ENCODE results near the gene SLC17A9.
"Not testable (repeated sequence)": the region's sequence is repeated elsewhere in the genome, so short reads cannot be mapped to it uniquely, and the experiment has no call there.

SLC17A9 gene

DNA sequence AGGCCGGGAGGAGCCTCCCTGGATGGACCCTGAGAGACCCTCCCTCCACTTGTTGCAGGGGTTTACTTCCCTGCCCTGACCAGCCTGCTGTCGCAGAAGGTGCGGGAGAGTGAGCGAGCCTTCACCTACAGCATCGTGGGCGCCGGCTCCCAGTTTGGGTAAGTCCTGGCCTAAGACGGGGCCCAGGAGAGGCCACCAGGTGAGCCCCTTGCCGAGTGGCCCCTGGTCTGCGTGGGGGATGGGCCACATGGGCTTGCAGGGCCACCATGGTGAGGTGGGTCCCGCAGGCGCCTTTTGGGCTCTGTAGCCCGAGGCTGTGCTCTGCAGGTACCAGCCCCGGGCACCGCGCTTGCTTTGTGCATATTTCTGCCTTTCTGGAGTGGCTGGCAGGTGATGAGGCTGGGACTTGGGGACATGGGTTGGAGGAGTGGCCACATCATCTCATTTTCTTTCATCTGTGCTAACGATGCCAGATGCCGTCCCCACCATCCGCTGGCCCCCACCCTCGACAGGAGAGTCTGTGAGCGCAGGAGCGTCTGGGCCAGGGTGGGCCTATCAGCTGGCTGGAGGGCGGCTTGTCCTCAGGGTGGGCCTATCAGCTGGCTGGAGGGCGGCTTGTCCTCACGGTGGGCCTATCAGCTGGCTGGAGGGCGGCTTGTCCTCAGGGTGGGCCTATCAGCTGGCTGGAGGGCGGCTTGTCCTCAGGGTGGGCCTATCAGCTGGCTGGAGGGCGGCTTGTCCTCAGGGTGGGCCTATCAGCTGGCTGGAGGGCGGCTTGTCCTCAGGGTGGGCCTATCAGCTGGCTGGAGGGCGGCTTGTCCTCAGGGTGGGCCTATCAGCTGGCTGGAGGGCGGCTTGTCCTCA is 8.2 kb downstream of the SLC17A9 start:
- H3K36me3 Mint-ChIP-seq (ENCODE audit: low read depth): peaks cover 100% of the 10 kb centered on the region
- peaks cover 60% of the 10 kb centered on the region for H3K4me1 Mint-ChIP-seq (ENCODE audit: low read depth)
- H3K27me3 Mint-ChIP-seq; intact Hi-C loops (cut with micrococcal nuclease); H3K4me3 Mint-ChIP-seq; H3K27ac Mint-ChIP-seq; H3K9me3 Mint-ChIP-seq: not testable (repeated sequence)

DNA sequence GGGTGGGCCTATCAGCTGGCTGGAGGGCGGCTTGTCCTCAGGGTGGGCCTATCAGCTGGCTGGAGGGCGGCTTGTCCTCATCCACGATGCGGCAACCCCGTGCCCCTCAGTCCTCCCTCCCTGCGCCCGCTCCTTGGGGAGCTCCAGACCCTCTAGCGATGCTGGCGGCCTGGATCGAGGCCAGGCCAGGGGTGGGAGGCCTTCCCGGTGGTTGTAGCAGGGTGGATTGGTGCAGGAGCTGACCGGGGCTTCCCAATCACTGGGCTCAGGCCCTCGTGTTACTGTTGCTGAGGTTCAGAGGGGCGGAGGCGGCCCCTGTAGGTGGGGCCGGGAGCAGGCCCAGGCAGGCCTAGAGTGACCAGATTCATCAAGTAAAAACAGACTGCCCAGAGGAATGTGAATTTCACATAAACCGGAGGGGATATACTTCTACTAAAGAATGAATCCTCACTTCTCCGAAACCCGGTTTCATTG is 8.8 kb downstream of the SLC17A9 start:
- Mint-ChIP-seq H3K36me3 (ENCODE audit: low read depth) (peaks cover 99% of the 10 kb centered on the region), H3K9me3 (no peaks in the 10 kb centered on the region), H3K4me3 (no peak overlapping the region), H3K27ac (no peak overlapping the region), H3K27me3 (no peaks in the 10 kb centered on the region), H3K4me1 (ENCODE audit: low read depth) (peaks cover 54% of the 10 kb centered on the region)
- intact Hi-C loops (cut with micrococcal nuclease): no loop called here

DNA sequence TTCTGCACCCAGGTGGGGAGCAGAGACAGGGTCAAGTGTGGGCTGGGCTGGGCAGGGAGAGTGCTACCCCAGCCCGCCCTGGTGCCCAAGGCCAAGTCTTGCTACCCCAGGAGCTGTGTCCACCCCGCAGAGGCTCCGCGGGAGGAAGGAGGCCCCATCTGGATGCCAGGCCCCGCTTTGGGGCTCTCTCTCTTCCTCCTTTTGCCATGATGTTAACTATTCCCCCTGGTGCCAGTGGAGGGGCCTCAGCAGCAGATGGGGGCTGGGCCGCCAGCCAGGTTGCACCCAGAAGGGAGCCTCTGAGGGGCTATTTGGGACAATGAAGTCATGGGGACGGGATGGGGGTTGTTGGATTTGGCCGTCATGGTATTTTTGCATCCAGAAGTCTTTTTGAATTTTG is 9.3 kb downstream of the SLC17A9 start:
- H3K4me3 Mint-ChIP-seq: no peak overlapping the region
- no peak overlapping the region for H3K27ac Mint-ChIP-seq
- peaks cover 49% of the 10 kb centered on the region for H3K4me1 Mint-ChIP-seq (ENCODE audit: low read depth)
- H3K36me3 Mint-ChIP-seq (ENCODE audit: low read depth): peaks cover 99% of the 10 kb centered on the region
- intact Hi-C loops (cut with micrococcal nuclease): no loop called here
- H3K9me3 Mint-ChIP-seq: no peaks in the 10 kb centered on the region
- H3K27me3 Mint-ChIP-seq: no peaks in the 10 kb centered on the region

DNA sequence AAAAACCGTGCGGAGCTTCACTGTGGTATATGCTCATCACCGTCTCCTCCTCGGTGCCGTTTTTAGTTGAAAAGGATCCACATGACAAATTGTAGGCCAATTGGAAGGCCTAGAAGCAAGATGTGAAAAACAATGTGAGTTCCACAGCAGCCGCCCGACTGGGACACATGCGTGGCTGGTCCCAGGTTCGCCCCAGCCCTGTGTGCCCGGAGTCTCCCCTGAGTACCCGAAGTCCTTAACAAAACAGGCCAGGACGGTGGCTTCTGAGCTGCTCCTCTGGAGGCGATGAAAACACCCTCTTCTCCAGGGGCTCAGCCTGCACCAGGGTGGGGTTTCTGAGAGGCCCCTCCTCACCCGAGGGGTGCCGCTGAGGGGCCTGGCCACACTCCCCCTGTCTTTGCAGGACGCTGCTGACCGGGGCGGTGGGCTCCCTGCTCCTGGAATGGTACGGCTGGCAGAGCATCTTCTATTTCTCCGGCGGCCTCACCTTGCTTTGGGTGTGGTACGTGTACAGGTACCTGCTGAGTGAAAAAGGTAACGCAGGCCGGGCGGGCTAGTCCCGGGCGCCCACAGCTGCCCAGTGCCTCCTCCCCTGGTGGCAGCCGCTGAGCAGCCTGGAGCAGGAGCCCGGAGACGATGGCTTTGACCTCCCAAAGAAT is 9.8 kb downstream of the SLC17A9 start:
- Mint-ChIP-seq H3K9me3 (no peaks in the 10 kb centered on the region), H3K36me3 (ENCODE audit: low read depth) (peaks cover 94% of the 10 kb centered on the region), H3K27ac (no peak overlapping the region), H3K4me1 (ENCODE audit: low read depth) (peaks cover 44% of the 10 kb centered on the region), H3K27me3 (no peaks in the 10 kb centered on the region), H3K4me3 (no peak overlapping the region)
- intact Hi-C loops (cut with micrococcal nuclease): no loop called here

DNA sequence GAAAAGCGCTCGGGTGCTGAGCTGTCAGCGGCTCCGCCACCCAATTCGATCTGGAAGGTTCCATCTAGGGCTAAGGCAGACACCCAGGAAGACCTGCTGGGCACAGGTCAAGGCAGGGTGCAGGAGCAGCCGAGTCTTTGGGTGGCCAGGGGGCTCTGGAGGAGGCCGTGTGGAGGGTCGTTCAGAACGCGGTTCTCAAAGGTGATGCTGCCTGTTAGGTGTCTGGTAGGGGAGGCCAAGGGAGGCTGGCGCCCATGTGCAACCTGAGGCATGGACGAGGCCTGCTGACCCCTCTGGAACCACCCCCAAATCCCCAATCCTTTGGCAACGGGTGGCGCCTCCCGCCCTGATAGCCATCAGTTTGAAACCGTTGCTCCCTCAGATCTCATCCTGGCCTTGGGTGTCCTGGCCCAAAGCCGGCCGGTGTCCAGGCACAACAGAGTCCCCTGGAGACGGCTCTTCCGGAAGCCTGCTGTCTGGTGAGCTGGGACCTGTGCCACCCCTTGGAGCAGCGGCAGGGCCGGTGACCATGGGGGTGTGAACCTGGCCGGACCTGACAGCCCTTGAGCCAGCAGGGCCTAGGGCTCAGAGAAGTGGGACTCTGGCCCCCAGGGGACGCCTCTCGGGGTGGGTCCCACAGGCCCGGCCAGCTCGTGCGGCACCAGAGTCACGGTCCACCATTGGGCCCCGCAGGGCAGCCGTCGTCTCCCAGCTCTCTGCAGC is 10.5 kb downstream of the SLC17A9 start:
- H3K27me3 Mint-ChIP-seq: no peaks in the 10 kb centered on the region
- intact Hi-C loops (cut with micrococcal nuclease): no loop called here
- peaks cover 42% of the 10 kb centered on the region for H3K4me1 Mint-ChIP-seq (ENCODE audit: low read depth)
- no peak overlapping the region for H3K4me3 Mint-ChIP-seq
- no peaks in the 10 kb centered on the region for H3K9me3 Mint-ChIP-seq
- no peak overlapping the region for H3K27ac Mint-ChIP-seq
- peaks cover 92% of the 10 kb centered on the region for H3K36me3 Mint-ChIP-seq (ENCODE audit: low read depth)

DNA sequence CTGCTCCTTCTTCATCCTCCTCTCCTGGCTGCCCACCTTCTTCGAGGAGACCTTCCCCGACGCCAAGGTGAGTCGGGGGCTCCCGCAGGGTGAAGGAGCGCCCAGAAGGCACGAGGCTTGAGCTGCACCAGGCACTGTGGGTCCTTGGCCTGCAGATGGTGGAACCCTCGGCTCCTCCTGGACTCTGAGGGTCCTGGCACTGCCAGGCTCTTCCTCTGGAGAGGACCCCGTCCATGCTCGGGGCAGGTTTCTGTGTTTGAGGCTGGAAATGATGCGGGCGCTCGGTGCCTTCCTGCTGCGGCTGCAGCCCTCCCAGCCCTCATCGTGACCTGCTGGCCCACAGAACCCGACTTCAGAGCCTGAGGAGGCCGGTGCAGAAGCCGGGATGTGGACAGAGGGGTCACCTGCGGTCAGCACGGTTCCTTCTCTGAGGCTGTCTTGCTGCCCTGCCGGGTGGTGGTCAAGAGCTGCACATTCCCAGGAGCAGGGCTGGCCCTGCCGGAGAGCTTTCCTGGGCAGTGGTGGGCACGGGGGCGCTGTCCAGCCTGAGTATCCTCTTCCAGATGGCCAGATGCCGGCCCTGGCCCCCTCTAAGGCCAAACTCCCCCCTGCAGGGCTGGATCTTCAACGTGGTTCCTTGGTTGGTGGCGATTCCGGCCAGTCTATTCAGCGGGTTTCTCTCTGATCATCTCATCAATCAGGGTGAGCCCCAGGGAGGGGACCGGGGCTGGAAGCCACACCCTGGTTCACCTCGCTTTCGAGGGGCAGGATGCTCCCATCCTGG is 11.3 kb downstream of the SLC17A9 start:
- H3K4me1 Mint-ChIP-seq (ENCODE audit: low read depth): peaks cover 35% of the 10 kb centered on the region

DNA sequence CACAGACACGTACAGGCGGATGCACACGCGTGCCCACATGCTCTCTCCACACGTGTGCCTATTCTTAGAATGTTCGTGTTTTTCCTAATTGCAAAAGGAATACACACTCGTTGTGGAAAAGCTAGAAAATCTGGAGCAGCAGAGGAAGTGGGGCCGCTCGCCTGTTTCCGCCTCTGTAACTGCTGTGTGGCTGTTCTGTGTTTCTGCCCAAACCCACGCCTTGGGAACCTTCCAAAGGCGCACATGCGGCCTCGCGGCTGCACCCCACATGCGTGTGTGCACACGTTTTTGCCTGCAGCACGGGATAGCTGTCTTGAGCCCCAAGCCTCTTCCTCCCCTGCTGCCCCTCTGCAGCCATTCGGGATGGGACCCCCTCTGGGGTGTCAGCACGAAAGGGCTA is 12.2 kb downstream of the SLC17A9 start:
- H3K27me3 Mint-ChIP-seq: peaks cover 4% of the 10 kb centered on the region
- peaks cover 27% of the 10 kb centered on the region for H3K4me1 Mint-ChIP-seq (ENCODE audit: low read depth)
- H3K9me3 Mint-ChIP-seq: no peaks in the 10 kb centered on the region
- H3K4me3 Mint-ChIP-seq: no peak overlapping the region
- peaks cover 78% of the 10 kb centered on the region for H3K36me3 Mint-ChIP-seq (ENCODE audit: low read depth)
- H3K27ac Mint-ChIP-seq: no peak overlapping the region
- intact Hi-C loops (cut with micrococcal nuclease): no loop called here

More for the DNA sequence above, 11.3 kb downstream of the SLC17A9 start:
- Mint-ChIP-seq H3K27ac (no peak overlapping the region), H3K4me3 (no peak overlapping the region), H3K36me3 (ENCODE audit: low read depth) (peaks cover 87% of the 10 kb centered on the region), H3K9me3 (no peaks in the 10 kb centered on the region), H3K27me3 (no peaks in the 10 kb centered on the region)
- intact Hi-C loops (cut with micrococcal nuclease): no loop called here

DNA sequence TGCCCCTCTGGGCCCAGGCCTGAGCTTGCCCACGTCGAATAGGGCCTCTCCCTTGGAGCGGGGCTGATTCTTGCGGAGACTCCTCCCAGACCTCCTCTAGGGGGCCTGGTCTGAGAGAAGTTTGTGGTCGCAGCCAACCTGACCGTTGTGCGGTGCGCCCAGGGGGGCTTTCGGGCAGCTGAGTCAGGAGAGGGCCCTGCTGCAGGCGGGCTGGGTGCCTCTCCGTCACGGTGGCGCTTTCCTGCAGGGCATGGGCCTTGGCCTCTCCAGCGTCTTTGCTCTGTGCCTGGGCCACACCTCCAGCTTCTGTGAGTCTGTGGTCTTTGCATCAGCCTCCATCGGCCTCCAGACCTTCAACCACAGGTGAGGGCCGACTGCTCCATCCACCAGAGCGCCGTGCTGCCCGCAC is 12.9 kb downstream of the SLC17A9 start:
- no peak overlapping the region for H3K4me3 Mint-ChIP-seq

DNA sequence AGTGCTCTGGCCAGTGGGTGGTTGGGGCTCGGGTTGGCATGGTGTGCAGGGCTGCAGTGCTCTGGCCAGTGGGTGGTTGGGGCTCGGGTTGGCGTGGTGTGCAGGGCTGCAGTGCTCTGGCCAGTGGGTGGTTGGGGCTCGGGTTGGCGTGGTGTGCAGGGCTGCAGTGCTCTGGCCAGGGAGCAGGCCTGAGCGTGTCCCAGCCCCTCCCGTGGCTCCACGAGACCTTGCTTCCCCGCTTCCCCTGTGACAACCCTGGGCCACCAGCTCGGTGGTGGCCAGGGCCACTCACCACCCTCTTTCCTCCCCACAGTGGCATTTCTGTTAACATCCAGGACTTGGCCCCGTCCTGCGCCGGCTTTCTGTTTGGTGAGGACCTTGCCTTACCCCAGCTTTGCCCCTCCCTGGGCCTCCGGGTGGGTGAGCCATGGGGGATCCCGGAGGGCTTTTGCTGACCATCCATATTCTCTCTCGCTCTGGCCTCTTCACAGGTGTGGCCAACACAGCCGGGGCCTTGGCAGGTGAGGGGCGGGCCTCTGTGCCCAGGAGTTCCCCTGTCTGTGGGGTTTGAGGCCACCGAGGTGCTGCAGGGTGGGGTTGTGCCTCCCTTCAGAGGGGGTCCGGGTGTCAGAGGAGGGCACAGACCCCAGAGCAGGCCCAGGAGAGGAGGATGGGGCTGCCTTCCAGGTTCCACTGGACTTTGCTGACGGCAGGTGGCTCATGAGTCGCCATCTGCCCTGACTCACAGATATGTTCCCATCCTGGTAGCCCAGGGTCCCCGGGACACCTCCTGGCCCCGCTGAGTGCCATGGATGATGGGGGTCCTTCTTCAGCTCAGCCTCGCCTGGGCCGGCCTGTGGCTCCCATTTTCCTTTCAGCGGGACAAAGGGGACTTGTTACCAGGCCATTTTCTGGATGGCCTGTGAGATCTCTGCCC is 14.0 kb downstream of the SLC17A9 start:
- Mint-ChIP-seq H3K4me1 (ENCODE audit: low read depth) (peaks cover 17% of the 10 kb centered on the region), H3K27me3 (peaks cover 18% of the 10 kb centered on the region), H3K27ac (no peak overlapping the region), H3K36me3 (ENCODE audit: low read depth) (peaks cover 60% of the 10 kb centered on the region), H3K4me3 (no peak overlapping the region), H3K9me3 (no peaks in the 10 kb centered on the region)
- intact Hi-C loops (cut with micrococcal nuclease): no loop called here

More for the DNA sequence above, 12.9 kb downstream of the SLC17A9 start:
- Mint-ChIP-seq H3K9me3 (no peaks in the 10 kb centered on the region), H3K27me3 (peaks cover 10% of the 10 kb centered on the region), H3K36me3 (ENCODE audit: low read depth) (peaks cover 71% of the 10 kb centered on the region), H3K4me1 (ENCODE audit: low read depth) (peaks cover 21% of the 10 kb centered on the region), H3K27ac (no peak overlapping the region)
- intact Hi-C loops (cut with micrococcal nuclease): no loop called here

DNA sequence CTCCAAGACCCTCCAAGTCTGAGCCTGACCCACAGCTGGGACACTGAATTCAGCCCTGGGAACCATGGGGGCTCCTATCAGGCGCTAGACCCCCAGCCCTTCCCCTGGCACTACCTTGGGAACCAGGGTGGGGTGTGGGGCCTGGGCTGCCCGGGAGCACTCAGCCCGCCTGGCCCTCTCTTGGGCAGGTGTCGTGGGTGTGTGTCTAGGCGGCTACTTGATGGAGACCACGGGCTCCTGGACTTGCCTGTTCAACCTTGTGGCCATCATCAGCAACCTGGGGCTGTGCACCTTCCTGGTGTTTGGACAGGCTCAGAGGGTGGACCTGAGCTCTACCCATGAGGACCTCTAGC is 14.6 kb downstream of the SLC17A9 start:
- Mint-ChIP-seq H3K36me3 (ENCODE audit: low read depth) (peaks cover 54% of the 10 kb centered on the region), H3K4me1 (ENCODE audit: low read depth) (peaks cover 23% of the 10 kb centered on the region), H3K4me3 (no peak overlapping the region), H3K27ac (no peak overlapping the region), H3K9me3 (no peaks in the 10 kb centered on the region), H3K27me3 (peaks cover 24% of the 10 kb centered on the region)
- intact Hi-C loops (cut with micrococcal nuclease): no loop called here

DNA sequence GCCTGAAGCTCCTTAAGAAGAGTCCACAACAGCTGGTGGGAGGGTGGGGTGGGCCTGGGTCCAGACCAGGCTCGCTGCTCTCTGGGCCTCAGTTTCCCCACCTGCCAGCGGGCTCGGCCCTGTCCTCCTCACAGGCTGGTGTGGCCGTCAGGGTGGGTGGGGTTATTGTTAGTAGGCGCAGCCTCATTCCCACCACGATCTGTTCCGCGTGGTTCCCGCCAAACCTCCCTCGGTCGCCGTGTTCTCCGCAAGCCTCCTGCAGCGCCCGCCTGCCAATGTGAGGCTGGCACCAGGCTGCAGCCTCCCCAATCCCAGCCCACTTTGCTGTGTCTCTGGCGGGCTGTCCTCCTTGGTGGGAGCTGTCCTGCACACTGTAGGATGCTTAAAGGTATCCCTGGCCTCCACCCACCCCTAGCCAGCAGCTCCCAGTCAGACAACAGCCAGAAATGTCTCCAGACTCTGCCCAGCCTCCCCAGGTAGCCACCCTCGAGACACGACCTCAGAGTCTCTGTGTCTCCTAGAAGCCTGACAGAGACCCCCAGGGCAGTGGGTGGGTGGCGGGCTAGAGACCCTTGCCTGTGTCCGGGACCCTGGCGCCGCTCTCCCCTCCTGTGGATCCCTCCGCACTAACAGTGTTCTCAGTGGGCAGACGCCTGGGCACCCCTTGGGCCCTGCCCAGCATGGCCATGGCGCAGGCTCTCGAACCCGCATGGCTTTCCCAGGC is 15.3 kb downstream of the SLC17A9 start:
- intact Hi-C loops (cut with micrococcal nuclease): no loop called here
- Mint-ChIP-seq H3K4me1 (ENCODE audit: low read depth) (peaks cover 29% of the 10 kb centered on the region), H3K36me3 (ENCODE audit: low read depth) (peaks cover 47% of the 10 kb centered on the region), H3K27ac (no peak overlapping the region), H3K27me3 (peaks cover 31% of the 10 kb centered on the region), H3K4me3 (no peak overlapping the region), H3K9me3 (no peaks in the 10 kb centered on the region)

DNA sequence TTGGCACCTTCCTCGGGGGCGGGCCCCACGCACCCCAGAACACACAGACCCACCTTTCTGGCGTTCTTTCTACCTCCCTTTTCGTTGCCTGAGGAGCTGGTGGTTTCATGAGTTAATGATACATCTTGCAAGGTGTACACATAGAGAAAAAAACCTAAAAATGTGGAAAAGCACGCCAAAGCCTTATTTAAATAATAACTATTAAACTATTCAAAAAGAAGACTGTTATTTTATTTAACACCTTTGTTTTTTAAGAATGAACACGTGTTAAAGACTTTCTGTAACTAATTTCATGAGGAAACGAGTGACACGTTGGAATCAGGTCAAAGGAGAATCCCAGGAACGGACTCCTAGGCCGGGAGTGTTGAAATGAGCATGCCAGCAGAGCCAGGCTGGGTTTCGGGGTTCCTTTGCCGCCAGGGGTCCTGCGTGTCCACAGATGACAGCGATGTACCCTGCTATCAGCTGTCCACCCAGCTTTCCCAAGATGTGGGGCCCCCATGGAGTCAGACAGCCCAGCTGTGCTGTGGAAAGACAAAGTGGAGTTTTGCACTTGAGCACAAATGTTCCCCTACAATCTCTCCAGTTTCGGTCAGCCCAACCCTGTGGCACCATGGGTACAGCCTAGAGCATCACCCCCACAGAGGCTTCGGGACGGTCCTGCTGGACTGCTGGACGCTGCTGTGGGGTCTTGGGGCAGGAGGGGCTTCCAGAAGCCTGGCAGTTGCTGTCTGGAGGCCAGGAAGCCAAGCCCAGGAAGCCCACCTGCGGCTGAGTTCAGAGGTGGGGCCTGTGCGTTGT is 16.1 kb downstream of the SLC17A9 start:
- no peaks in the 10 kb centered on the region for H3K9me3 Mint-ChIP-seq
- peaks cover 28% of the 10 kb centered on the region for H3K4me1 Mint-ChIP-seq (ENCODE audit: low read depth)
- intact Hi-C loops (cut with micrococcal nuclease): no loop called here
- H3K4me3 Mint-ChIP-seq: no peak overlapping the region
- no peak overlapping the region for H3K27ac Mint-ChIP-seq
- peaks cover 39% of the 10 kb centered on the region for H3K36me3 Mint-ChIP-seq (ENCODE audit: low read depth)
- H3K27me3 Mint-ChIP-seq: peaks cover 39% of the 10 kb centered on the region

Measured in dendritic cell treated with granulocyte-macrophage colony-stimulating factor and Interleukin-4, amounts not matched to agents 40 ng/mL and 50 ng/mL, for 4 days (primary cell).